ENCODE data around the gene DGKQ.

GRCh38 chr4:998096-998691 is 24.8 kb upstream of the DGKQ start:
- no peak for TF ChIP-seq CTCF (IDR thresholded peaks at IDR 0.05; ENCODE audit: low read depth, low read length, poor library complexity, severe bottlenecking)
- TF ChIP-seq EZH2phosphoT487 (IDR thresholded peaks at IDR 0.05; ENCODE audit: borderline replicate concordance, low read length), result no peak; the same call in 1 of the 2 replicates

Measured in DOHH2 (cell line).